Heart left ventricle (tissue), 16 donors: ENCODE measurements around the gene AKNA. TPM values are rescaled to one million over a fixed set of nuclear protein-coding genes. Genes with fewer than 3 reads are reported as not detected.

Experiments
- ATAC-seq, 4 donors: fragments of 200-7000 bp; cut with Tn5 transposase; one replicate each; pipeline ENCODE4 v1.9.1; 2020 to 2022; ENCODE audit warnings: moderate library complexity in 4 of 4, mild to moderate bottlenecking in 3 of 4, moderate number of reproducible peaks in 1 of 4
- DNase-seq, 5 donors: peaks; one replicate each; pipeline ENCODE4 v3.0.0-alpha.2; 2020
- H3K27ac ChIP-seq, 12 donors: fragments of 200-600 bp; sonication (generic) in 4 of 12; one replicate each; pipeline versions ENCODE4 v1.5.0 to v1.8.0; 2016 to 2022; ENCODE audit warnings: mild to moderate bottlenecking in 2 of 12
- H3K27me3 ChIP-seq, 9 donors: fragments of 200-600 bp; sonication (generic) in 2 of 9; one replicate each; pipeline versions ENCODE4 v1.5.1 to v1.8.0; 2016 to 2022; ENCODE audit warnings: mild to moderate bottlenecking in 3 of 9
- H3K36me3 ChIP-seq, 9 donors: fragments of 200-600 bp; sonication (generic) in 2 of 9; one replicate each; pipeline versions ENCODE4 v1.5.0 to v1.8.0; 2018 to 2022; ENCODE audit warnings: mild to moderate bottlenecking in 2 of 9
- H3K4me1 ChIP-seq, 12 donors: fragments of 200-600 bp; sonication (generic) in 4 of 12; one replicate each; pipeline versions ENCODE4 v1.5.0 to v1.8.0; 2016 to 2022; ENCODE audit warnings: mild to moderate bottlenecking in 3 of 12
- H3K4me3 ChIP-seq, 12 donors: fragments of 200-600 bp; sonication (generic) in 4 of 12; one replicate each; pipeline versions ENCODE4 v1.5.0 to v1.8.0; 2017 to 2022; ENCODE audit warnings: mild to moderate bottlenecking in 9 of 12, moderate library complexity in 4 of 12
- H3K9me3 ChIP-seq, 12 donors: fragments of 200-600 bp; sonication (generic) in 4 of 12; one replicate each; pipeline versions ENCODE4 v1.5.0 to v1.8.0; 2016 to 2022; ENCODE audit warnings: mild to moderate bottlenecking in 1 of 12
- POLR2A ChIP-seq, 2 donors: fragments of 450-650 bp; IDR thresholded peaks; one replicate each; pipeline ENCODE4 v1.6.1; 2017; ENCODE audit warnings: antibody characterized with exemption in 2 of 2, mild to moderate bottlenecking in 2 of 2, moderate library complexity in 2 of 2
- WGBS, 4 donors: extraction: QIAGEN DNeasy Blood & Tissue Kit in 2 of 4; methylation state at CpG; one replicate each; pipeline versions ENCODE4 v1.1.5 to v1.1.7; 2013 to 2018; 5-methylcytosine and 5-hydroxymethylcytosine counted together
- intact Hi-C, 10 donors: fragments of 100-400 bp; cut with DNase I; formaldehyde crosslinking; loops; one replicate each; pipeline versions ENCODE4 v1.11.1 to v1.14.2; 2022
- polyA plus RNA-seq, 2 donors: library from polyadenylated mRNA; stranded (reverse); fragments of 200-250 nt; gene quantifications; one replicate each; pipeline ENCODE4 v1.2.3, GENCODE V29; 2013
- total RNA-seq, 9 donors: library from RNA; depleted of rRNA in 2 of 9; stranded (reverse); fragments of >200 nt in 2 of 9; fragmentation: NEBNext Ultra II Directional in 3 of 9; extraction: Animal tissue kit (Norgen Biotek cat#: 25700) in 3 of 9; gene quantifications; one replicate each; pipeline versions ENCODE4 v1.1.0 to v1.2.4, GENCODE V29; 2016 to 2023
- TF ChIP-seq, protein P1 (sequence below), 12 donors: fragments of 200-600 bp; sonication (generic) in 4 of 12; IDR thresholded peaks; one replicate each; pipeline versions ENCODE4 v1.5.0 to v1.8.0; 2018 to 2022; ENCODE audit warnings: antibody characterized with exemption in 12 of 12, mild to moderate bottlenecking in 5 of 12
- donor health status: ischemic (EF 13 %, LVEDD 7.1; RV severe dilation, severe dysfunction).
- donor health status: healthy with polysubstance abuse.
- donor health status: DM: no; HTN: yes; CAD: no.
- donor health status: DM: no; HTN: no; CAD: no.
- donor health status: ischemic (EF 25% LVEDD 6.9; RV normal size, moderate dysfunction).
- donor health status: ischemic (EF 25% LVEDD 5.7; RV mildly dilated, moderate dysfunction).
- donor health status: healthy.
- donor health status: DM: yes; HTN: yes; CAD: no.
- donor health status: ischemic (EF 35%, LVEDD 5.7; RV mildly dilated, moderate dysfunction).
- donor health status: nonischemic (EF 11% LVEDD 7.7; RV severe dilation, severe dysfunction).
- donor health status: DM: yes; HTN: yes; CAD: no.
- donor health status: PGD.
- donor health status: ischemic (EF 29% LVEDD 5.4; RV normal size, mild dysfunction).
- donor health status: nonischemic (EF 23%, LVEDD 6.1; RV moderate dilation, normal function).

AKNA gene
- total and polyA plus RNA-seq, 11 donors = 2.5 to 30.8 (median 4.4) TPM

DNA sequence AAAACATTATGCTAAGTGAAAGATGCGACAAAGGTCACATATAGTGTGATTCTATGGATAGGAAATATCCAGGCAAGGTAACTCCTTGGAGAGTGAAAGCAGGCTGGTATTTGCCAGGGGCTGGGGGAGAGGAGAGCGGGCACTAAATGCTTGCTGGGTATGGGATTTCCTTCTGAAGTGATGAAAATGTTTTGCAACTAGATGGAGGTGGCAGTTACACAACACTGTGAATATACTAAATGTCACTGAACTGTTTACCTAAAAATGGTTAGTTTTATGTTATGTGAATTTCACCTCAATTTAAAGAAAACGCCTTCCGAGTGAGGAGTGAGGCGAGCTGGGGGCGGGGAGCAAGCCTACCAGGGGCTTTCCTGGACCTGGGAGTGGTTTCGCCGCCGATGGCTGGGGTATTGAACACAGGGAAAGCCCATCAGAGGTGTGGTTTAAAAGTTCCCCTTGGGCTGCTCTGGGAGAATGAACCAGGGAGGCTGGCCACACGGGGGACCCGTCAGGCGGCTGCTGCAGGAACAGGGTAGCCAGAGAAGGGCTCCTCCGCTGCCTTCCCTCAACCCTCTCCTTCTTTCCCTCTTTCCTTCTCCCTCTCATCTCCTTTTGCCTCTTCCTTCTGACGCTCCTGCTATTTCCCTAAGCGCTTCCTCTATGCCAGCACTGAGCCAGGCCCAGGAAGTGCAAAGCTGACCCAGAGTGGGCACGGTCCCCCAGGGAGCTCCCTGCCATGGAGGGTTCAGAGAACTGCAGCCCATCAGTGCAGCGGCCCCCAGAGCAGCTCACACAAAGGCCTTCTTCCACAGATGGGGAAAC lies 4.9 kb downstream of the AKNA start:
- intact Hi-C loops = no loop called here
- Histone ChIP-seq H3K27ac (peak overlapping the region; percentile 60 to 97 (median 74)), H3K36me3 (peaks cover 0 to 34% (median 23%) of the 10 kb centered on the region in 9 donors), H3K9me3 (no peaks in the 10 kb centered on the region), H3K27me3 (no peaks in the 10 kb centered on the region), H3K4me3 (peak overlapping the region in 5 of 12 donors; percentile 0 to 77 (median 20)), H3K4me1 (peaks cover 0 to 75% (median 41%) of the 10 kb centered on the region in 12 donors)
- DNase-seq = peak in 2 of 5 donors; percentile 28 to 53
- WGBS, 4 donors = 56 to 65% (median 62%) methylated on average over 17 of the region's 17 CpGs
- TF ChIP-seq, protein P1, sequence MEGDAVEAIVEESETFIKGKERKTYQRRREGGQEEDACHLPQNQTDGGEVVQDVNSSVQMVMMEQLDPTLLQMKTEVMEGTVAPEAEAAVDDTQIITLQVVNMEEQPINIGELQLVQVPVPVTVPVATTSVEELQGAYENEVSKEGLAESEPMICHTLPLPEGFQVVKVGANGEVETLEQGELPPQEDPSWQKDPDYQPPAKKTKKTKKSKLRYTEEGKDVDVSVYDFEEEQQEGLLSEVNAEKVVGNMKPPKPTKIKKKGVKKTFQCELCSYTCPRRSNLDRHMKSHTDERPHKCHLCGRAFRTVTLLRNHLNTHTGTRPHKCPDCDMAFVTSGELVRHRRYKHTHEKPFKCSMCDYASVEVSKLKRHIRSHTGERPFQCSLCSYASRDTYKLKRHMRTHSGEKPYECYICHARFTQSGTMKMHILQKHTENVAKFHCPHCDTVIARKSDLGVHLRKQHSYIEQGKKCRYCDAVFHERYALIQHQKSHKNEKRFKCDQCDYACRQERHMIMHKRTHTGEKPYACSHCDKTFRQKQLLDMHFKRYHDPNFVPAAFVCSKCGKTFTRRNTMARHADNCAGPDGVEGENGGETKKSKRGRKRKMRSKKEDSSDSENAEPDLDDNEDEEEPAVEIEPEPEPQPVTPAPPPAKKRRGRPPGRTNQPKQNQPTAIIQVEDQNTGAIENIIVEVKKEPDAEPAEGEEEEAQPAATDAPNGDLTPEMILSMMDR (IDR thresholded peaks at IDR 0.05) = no peak
- TF ChIP-seq POLR2A (IDR thresholded peaks at IDR 0.05) = no peak
- peak in 2 of 4 donors; percentile 1 for ATAC-seq

DNA sequence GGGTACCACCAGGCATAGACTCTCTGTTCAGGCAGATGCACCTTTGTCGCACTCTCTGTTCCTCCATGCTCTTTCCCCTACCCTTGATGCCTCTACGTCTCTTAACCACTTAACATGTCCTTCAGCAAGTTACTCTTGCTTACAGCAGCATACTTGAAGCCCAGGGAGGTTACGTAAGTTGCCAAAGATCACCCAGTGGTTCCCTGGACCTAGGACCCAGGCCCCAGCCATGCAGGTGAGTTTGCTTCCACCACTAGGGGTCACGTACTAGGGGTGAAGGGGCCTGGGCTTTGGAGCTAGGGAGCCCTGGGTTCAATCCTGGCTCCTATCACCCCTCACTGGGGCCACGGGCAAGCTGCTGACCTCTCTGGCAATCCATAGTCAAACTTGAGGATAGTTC lies 8.9 kb downstream of the AKNA start:
- H3K9me3 ChIP-seq = no peaks in the 10 kb centered on the region
- no peak overlapping the region for H3K4me3 ChIP-seq
- H3K36me3 ChIP-seq = peaks cover 0 to 66% (median 40%) of the 10 kb centered on the region in 9 donors
- DNase-seq (peak in 2 of 5 donors; percentile 5 to 28), ATAC-seq (no peak)
- H3K27ac ChIP-seq = no peak overlapping the region
- intact Hi-C loops = no loop called here
- TF ChIP-seq POLR2A (IDR thresholded peaks at IDR 0.05) = no peak
- TF ChIP-seq, protein P1 (IDR thresholded peaks at IDR 0.05) = no peak
- 94 to 98% (median 95%) methylated on average over 5 of the region's 5 CpGs for WGBS, 4 donors
- H3K27me3 ChIP-seq = no peaks in the 10 kb centered on the region
- H3K4me1 ChIP-seq = peaks cover 0 to 66% (median 15%) of the 10 kb centered on the region in 12 donors

DNA sequence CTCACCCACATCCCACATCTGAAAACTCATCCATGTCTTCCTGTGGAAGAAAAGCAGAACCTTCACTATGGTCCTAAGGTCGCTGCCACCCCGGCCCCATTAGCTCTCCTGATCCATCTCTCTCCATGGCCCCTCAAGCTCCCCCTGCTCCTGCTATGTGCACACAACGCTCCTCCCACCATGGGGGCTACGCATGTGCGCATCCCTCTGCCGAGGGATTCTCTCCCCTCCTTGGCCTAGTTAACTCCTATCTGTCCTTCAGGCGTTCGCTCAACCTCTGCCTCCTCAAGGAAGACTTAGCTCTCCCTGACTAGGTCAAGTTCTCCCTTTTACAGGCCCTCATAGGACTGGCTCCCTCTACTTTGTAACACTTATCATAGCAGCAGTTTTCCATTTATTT lies 9.8 kb downstream of the AKNA start:
- ATAC-seq (no peak), DNase-seq (peak in 2 of 5 donors; percentile 6 to 42)
- H3K27ac ChIP-seq = no peak overlapping the region
- TF ChIP-seq POLR2A (IDR thresholded peaks at IDR 0.05) = no peak
- TF ChIP-seq, protein P1 (IDR thresholded peaks at IDR 0.05) = no peak
- H3K4me1 ChIP-seq = peaks cover 0 to 66% (median 9%) of the 10 kb centered on the region in 12 donors
- no peak overlapping the region for H3K4me3 ChIP-seq
- H3K36me3 ChIP-seq = peaks cover 0 to 74% (median 44%) of the 10 kb centered on the region in 9 donors
- H3K27me3 ChIP-seq = no peaks in the 10 kb centered on the region
- H3K9me3 ChIP-seq = no peaks in the 10 kb centered on the region
- intact Hi-C loops = no loop called here
- WGBS, 4 donors = 92 to 95% (median 92%) methylated on average over 8 of the region's 8 CpGs

DNA sequence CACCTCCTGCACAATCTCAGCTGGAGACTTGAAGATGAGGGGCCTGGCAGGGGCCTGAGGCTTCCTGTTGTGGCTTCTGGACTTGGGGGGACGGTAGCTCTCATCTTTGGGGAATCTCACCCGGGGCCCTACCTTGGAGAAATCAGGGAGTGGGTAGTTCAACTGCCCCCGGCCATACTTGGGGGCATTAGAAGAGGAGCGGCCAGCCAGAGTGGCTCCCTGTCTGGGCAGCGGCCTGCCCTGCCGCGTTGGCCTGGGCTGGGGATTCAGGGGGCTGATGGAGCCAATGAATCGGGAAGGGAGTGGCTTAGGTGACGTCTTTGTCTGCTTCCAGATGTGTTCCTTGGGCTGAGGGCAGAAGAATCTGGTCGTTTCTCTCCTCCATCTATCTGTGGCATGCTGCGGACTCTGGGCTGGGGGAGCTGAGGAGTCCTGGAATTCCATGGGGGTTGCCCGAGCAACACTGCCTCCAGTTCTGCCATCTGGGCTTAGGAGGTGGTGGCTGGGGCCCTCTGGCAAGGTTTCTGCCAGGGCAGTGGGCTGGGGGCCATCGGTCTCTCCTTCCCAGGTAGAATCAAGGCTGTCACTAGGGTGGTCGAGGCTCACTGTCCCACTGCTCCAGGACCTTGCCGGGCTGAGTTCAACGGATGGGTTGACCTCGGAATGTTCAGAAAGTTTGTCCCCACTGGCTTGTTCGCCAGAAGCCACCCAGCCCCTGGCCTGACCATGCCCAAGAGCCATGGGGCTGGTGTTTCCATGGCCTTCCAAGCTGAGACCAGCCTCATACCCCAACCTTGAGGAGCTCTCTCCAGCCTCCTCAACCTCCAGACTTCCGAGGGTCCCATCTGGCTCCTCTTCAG lies 11.0 kb downstream of the AKNA start:
- H3K4me3 ChIP-seq = no peak overlapping the region
- H3K27me3 ChIP-seq = no peaks in the 10 kb centered on the region
- peaks cover 0 to 66% (median 13%) of the 10 kb centered on the region in 12 donors for H3K4me1 ChIP-seq
- peak overlapping the region in 1 of 12 donors; percentile 15 for H3K27ac ChIP-seq
- H3K9me3 ChIP-seq = no peaks in the 10 kb centered on the region
- intact Hi-C loops = no loop called here
- H3K36me3 ChIP-seq = peaks cover 0 to 75% (median 44%) of the 10 kb centered on the region in 9 donors
- ATAC-seq (no peak), DNase-seq (peak in 2 of 5 donors; percentile 3 to 40)
- 93 to 96% (median 96%) methylated on average over 15 to 19 of the region's 19 CpGs for WGBS, 4 donors
- TF ChIP-seq POLR2A (IDR thresholded peaks at IDR 0.05) = no peak
- TF ChIP-seq, protein P1 (IDR thresholded peaks at IDR 0.05) = no peak
